H9 (cell line): ENCODE results near the gene ARHGEF25. TPM values are rescaled to one million over a fixed set of nuclear protein-coding genes. Genes with fewer than 3 reads are reported as not detected.

Experiments used
- DNase-seq: peaks from one replicate; pipeline ENCODE4 v3.0.0-alpha.2; 2017
- H2AFZ ChIP-seq: one replicate; pipeline ENCODE4 v1.6.1; 2013; ENCODE audit warnings: mild to moderate bottlenecking, low read length, control low read depth, moderate library complexity
- H2AK5ac ChIP-seq: 2 replicates; pipeline ENCODE4 v1.6.1; 2013; ENCODE audit warnings: low read length, control low read depth, mixed read lengths; ENCODE audit not compliant: insufficient read length
- H2BK120ac ChIP-seq: one replicate; pipeline ENCODE4 v1.6.1; 2013; ENCODE audit warnings: low read depth, mild to moderate bottlenecking, low read length, control low read depth, inconsistent platforms; ENCODE audit not compliant: poor library complexity, severe bottlenecking
- H2BK12ac ChIP-seq: 2 replicates; pipeline ENCODE4 v1.6.1; 2013; ENCODE audit warnings: low read length, control low read depth, mixed read lengths, low read depth; ENCODE audit not compliant: insufficient read length
- H2BK15ac ChIP-seq: 2 replicates; pipeline ENCODE4 v1.6.1; 2013; ENCODE audit warnings: low read depth, low read length, control low read depth
- H2BK20ac ChIP-seq: one replicate; pipeline ENCODE4 v1.6.1; 2013; ENCODE audit warnings: low read depth, mild to moderate bottlenecking, low read length, control low read depth, inconsistent platforms; ENCODE audit not compliant: poor library complexity, severe bottlenecking
- H2BK5ac ChIP-seq: 2 replicates; pipeline ENCODE4 v1.6.1; 2013; ENCODE audit warnings: low read length, control low read depth, mixed read lengths; ENCODE audit not compliant: insufficient read length
- H3K14ac ChIP-seq: 2 replicates; pipeline ENCODE4 v1.6.1; 2013; ENCODE audit warnings: low read length, control low read depth; ENCODE audit not compliant: insufficient read depth
- H3K18ac ChIP-seq: 2 replicates; pipeline ENCODE4 v1.6.1; 2013; ENCODE audit warnings: low read depth, mild to moderate bottlenecking, mixed read lengths, low read length, control low read depth; ENCODE audit not compliant: insufficient read length
- H3K23ac ChIP-seq: 2 replicates; pipeline ENCODE4 v1.6.1; 2013; ENCODE audit warnings: low read length, control low read depth, mixed read lengths, low read depth; ENCODE audit not compliant: insufficient read length
- H3K23me2 ChIP-seq: 2 replicates; pipeline ENCODE4 v1.6.1; 2013; ENCODE audit warnings: low read depth, mild to moderate bottlenecking, mixed read lengths, low read length, control low read depth; ENCODE audit not compliant: insufficient read length, poor library complexity, severe bottlenecking
- H3K27ac ChIP-seq: 2 replicates; pipeline ENCODE4 v1.5.1; 2013; ENCODE audit warnings: low read length, control low read depth, mixed read lengths, low read depth; ENCODE audit not compliant: insufficient read length
- H3K27me3 ChIP-seq: 2 replicates; pipeline ENCODE4 v1.6.1; 2013; ENCODE audit warnings: low read length, control low read depth, inconsistent platforms; ENCODE audit not compliant: insufficient read depth
- H3K4ac ChIP-seq: 2 replicates; pipeline ENCODE4 v1.6.1; 2013; ENCODE audit warnings: low read depth, mild to moderate bottlenecking, control low read depth, inconsistent platforms, low read length, moderate library complexity
- H3K4me1 ChIP-seq: 2 replicates; pipeline ENCODE4 v1.6.1; 2013; ENCODE audit warnings: low read length, control low read depth, inconsistent platforms; ENCODE audit not compliant: insufficient read depth
- H3K4me2 ChIP-seq: 2 replicates; pipeline ENCODE4 v1.6.1; 2013; ENCODE audit warnings: low read length, control low read depth, mixed read lengths; ENCODE audit not compliant: insufficient read length, insufficient read depth
- H3K56ac ChIP-seq: 2 replicates; pipeline ENCODE4 v1.6.1; 2013; ENCODE audit warnings: low read depth, mild to moderate bottlenecking, mixed read lengths, low read length, control low read depth; ENCODE audit not compliant: insufficient read length
- H3K79me1 ChIP-seq: 2 replicates; pipeline ENCODE4 v1.6.1; 2013; ENCODE audit warnings: low read depth, mild to moderate bottlenecking, moderate library complexity, low read length, control low read depth, inconsistent platforms; ENCODE audit not compliant: insufficient read depth, poor library complexity, severe bottlenecking
- H3K79me2 ChIP-seq: 2 replicates; pipeline ENCODE4 v1.6.1; 2013; ENCODE audit warnings: low read length, control low read depth, inconsistent platforms; ENCODE audit not compliant: insufficient read depth
- H3K9ac ChIP-seq: 2 replicates; pipeline ENCODE4 v1.6.1; 2013; ENCODE audit warnings: low read length, control low read depth, mixed read lengths; ENCODE audit not compliant: insufficient read length; ENCODE audit errors: extremely low read depth
- H3K9me3 ChIP-seq: one replicate; pipeline ENCODE4 v1.6.1; 2013; ENCODE audit warnings: low read depth, low read length, inconsistent platforms; ENCODE audit not compliant: control insufficient read depth
- H3T11ph ChIP-seq: one replicate; pipeline ENCODE4 v1.6.1; 2013; ENCODE audit warnings: mild to moderate bottlenecking, low read length, control low read depth, inconsistent platforms
- H4K20me1 ChIP-seq: one replicate; pipeline ENCODE4 v1.6.1; 2013; ENCODE audit not compliant: control insufficient read depth, insufficient read length, insufficient read depth
- H4K5ac ChIP-seq: 2 replicates; pipeline ENCODE4 v1.6.1; 2013; ENCODE audit warnings: low read depth, mild to moderate bottlenecking, mixed read lengths, low read length, control low read depth; ENCODE audit not compliant: insufficient read length
- H4K8ac ChIP-seq: replicated peaks from 2 replicates; pipeline ENCODE4 v1.6.1; 2013; ENCODE audit warnings: low read length, control low read depth, mixed read lengths, low read depth; ENCODE audit not compliant: insufficient read length
- H4K91ac ChIP-seq: 2 replicates; pipeline ENCODE4 v1.6.1; 2013; ENCODE audit warnings: low read depth, mild to moderate bottlenecking, moderate library complexity, mixed read lengths, low read length, control low read depth; ENCODE audit not compliant: insufficient read length
- H3K27ac Mint-ChIP-seq, 3 experiments: 2 replicates in 2 of 3; 3 replicates in 1 of 3; pipeline ENCODE4 v1.8.0; 2020 to 2021; ENCODE audit warnings: mixed read lengths in 3 of 3, mild to moderate bottlenecking in 1 of 3, moderate library complexity in 1 of 3
- H3K27me3 Mint-ChIP-seq: 2 replicates; pipeline ENCODE4 v1.8.0; 2021; ENCODE audit warnings: low read depth, mild to moderate bottlenecking, moderate library complexity, mixed read lengths
- H3K36me3 Mint-ChIP-seq, 3 experiments: 2 replicates in 2 of 3; 3 replicates in 1 of 3; pipeline ENCODE4 v1.8.0; 2020 to 2021; ENCODE audit warnings: low read depth in 3 of 3, mixed read lengths in 3 of 3; ENCODE audit not compliant: insufficient read depth in 1 of 3
- H3K4me1 Mint-ChIP-seq, 2 experiments: 2 replicates each; pipeline ENCODE4 v1.8.0; 2020; ENCODE audit warnings: mixed read lengths in 2 of 2
- H3K4me3 Mint-ChIP-seq, 2 experiments: 2 replicates in 1 of 2; 3 replicates in 1 of 2; pipeline ENCODE4 v1.8.0; 2020 to 2021; ENCODE audit warnings: mild to moderate bottlenecking in 2 of 2, mixed read lengths in 2 of 2, moderate library complexity in 1 of 2
- H3K9me3 Mint-ChIP-seq, 2 experiments: 2 replicates in 1 of 2; 3 replicates in 1 of 2; pipeline ENCODE4 v1.8.0; 2020; ENCODE audit warnings: mild to moderate bottlenecking in 2 of 2, mixed read lengths in 2 of 2, moderate library complexity in 1 of 2
- WGBS: extraction: QIAGEN DNeasy Blood & Tissue Kit; methylation state at CpG from one replicate; pipeline ENCODE4 v1.1.7; 2013; ENCODE audit warnings: missing lambda C conversion rate, low lambda C conversion rate, mixed read lengths; ENCODE audit not compliant: insufficient read length; ENCODE audit errors: extremely low coverage; 5-methylcytosine and 5-hydroxymethylcytosine counted together
- total RNA-seq: library from RNA; stranded (reverse); gene quantifications from 2 replicates; pipeline ENCODE4 v1.2.1, GENCODE V29; 2021
- TF ChIP-seq, protein P1 (sequence below): fragments of 200-600 bp; sonication (generic); conservative IDR thresholded peaks from 3 replicates; pipeline ENCODE4 v1.8.0; 2021; ENCODE audit warnings: antibody characterized with exemption, mild to moderate bottlenecking

ARHGEF25 gene
- total RNA-seq, 1 experiment from 2014 or later: 22.6 TPM

DNA sequence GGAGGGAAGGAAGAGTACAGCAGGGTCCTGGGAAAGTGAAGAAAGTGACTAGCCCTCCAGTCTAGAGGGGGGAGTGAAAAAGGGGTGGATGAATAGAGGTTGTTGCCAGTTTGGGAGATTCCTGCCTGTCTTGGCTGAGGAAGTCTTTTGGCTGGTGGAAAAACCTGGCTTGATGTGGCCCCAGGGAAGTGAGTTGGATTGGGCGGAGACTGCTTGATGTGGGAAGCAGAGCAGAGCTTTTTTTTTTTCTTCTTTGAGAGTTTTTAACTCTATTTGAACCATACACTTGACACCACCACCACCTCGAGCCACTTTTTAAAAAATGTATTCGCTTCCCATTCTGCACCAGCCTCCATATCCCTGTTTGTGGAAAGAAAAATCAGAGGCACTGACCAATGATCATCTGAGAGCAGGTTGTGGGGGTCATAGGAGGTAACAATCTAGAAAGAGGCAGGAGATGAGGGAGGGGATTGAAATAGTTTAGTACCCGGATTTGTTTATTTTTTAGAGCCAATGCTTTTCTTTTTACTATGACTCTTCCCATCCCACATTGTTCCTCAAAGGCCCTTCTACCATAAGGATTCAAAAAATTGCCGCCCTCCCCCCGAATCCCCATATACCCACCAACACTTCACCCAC, 7.3 kb upstream of the ARHGEF25 start:
- no peak overlapping the region for H3K27ac ChIP-seq
- no peak overlapping the region for H2BK15ac ChIP-seq
- peak overlapping the region; percentile 89 for H3K4me2 ChIP-seq
- no peaks in the 10 kb centered on the region for H3K9me3 ChIP-seq
- peaks cover 3% of the 10 kb centered on the region for H3K4me1 ChIP-seq
- no peaks in the 10 kb centered on the region for H3K79me1 ChIP-seq
- H3K79me2 ChIP-seq: no peaks in the 10 kb centered on the region
- H2AK5ac ChIP-seq: no peak overlapping the region
- Mint-ChIP-seq H3K27ac (peak overlapping the region; percentile 94 to 98 (median 97)), H3K9me3 (no peaks in the 10 kb centered on the region; a peak in 1 of 5 replicates), H3K27me3 (no peaks in the 10 kb centered on the region), H3K36me3 (peaks cover 12 to 61% (median 42%) of the 10 kb centered on the region in 3 experiments), H3K4me3 (peak overlapping the region; percentile 90), H3K4me1 (peaks cover 25 to 28% of the 10 kb centered on the region in 2 experiments)
- H2BK12ac ChIP-seq: peak overlapping the region; percentile 30
- H2AFZ ChIP-seq: no peak overlapping the region
- no peak overlapping the region for H3K4ac ChIP-seq
- TF ChIP-seq, protein P1, sequence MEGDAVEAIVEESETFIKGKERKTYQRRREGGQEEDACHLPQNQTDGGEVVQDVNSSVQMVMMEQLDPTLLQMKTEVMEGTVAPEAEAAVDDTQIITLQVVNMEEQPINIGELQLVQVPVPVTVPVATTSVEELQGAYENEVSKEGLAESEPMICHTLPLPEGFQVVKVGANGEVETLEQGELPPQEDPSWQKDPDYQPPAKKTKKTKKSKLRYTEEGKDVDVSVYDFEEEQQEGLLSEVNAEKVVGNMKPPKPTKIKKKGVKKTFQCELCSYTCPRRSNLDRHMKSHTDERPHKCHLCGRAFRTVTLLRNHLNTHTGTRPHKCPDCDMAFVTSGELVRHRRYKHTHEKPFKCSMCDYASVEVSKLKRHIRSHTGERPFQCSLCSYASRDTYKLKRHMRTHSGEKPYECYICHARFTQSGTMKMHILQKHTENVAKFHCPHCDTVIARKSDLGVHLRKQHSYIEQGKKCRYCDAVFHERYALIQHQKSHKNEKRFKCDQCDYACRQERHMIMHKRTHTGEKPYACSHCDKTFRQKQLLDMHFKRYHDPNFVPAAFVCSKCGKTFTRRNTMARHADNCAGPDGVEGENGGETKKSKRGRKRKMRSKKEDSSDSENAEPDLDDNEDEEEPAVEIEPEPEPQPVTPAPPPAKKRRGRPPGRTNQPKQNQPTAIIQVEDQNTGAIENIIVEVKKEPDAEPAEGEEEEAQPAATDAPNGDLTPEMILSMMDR: no peak
- H3K23ac ChIP-seq: no peak overlapping the region
- H4K91ac ChIP-seq: no peak overlapping the region
- DNase-seq: peak; percentile 76
- H2BK20ac ChIP-seq: peak overlapping the region; percentile 32
- peak overlapping the region; percentile 99 for H3K14ac ChIP-seq
- H3T11ph ChIP-seq: no peak overlapping the region
- peak overlapping the region; percentile 63 for H4K5ac ChIP-seq
- no peak overlapping the region for H4K8ac ChIP-seq
- no peak overlapping the region for H2BK5ac ChIP-seq
- WGBS: no CpG with 5 or more reads among the region's 6 CpGs
- no peak overlapping the region for H2BK120ac ChIP-seq
- H3K9ac ChIP-seq: peak overlapping the region; percentile 66
- peak overlapping the region; percentile 94 for H3K18ac ChIP-seq
- H4K20me1 ChIP-seq: no peaks in the 10 kb centered on the region
- peaks cover 14% of the 10 kb centered on the region for H3K23me2 ChIP-seq
- H3K27me3 ChIP-seq: no peaks in the 10 kb centered on the region
- H3K56ac ChIP-seq: no peak overlapping the region
